ENCODE data around the gene ETFDH.

DNA sequence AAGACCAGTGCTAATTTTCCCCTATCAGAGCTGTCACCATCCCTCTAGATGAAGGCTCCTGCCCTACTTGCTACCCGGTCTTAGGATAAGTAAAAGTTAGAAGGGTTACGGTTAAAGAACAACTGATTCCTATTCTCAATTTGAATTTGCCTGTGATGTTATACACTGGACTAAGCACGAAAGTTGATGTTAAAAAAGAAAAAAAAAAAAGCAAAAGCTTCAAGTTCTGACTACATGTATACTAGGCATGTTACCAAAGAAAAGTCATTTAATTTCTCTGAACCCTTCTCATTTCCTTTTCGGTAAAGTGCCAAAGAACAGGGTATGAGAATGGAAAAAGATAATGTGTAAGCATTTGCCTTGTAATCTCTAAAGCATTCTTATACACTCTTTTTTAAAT is 52.5 kb downstream of the ETFDH start:
- TF ChIP-seq GATA2 (IDR thresholded peaks at IDR 0.05; ENCODE audit: low read depth, low read length) = no peak
- no peak for TF ChIP-seq GATA3 (IDR thresholded peaks at IDR 0.05; ENCODE audit: low read depth, low read length)

All from SH-SY5Y (cell line).